ENCODE measurements around the gene FAIM2.

- TF ChIP-seq CTCF (IDR thresholded peaks at IDR 0.05; ENCODE audit: borderline replicate concordance, extremely low read depth, low read length, poor library complexity, severe bottlenecking) (no peak), EZH2 (IDR thresholded peaks at IDR 0.05; ENCODE audit: borderline replicate concordance, low read depth, low read length, severe bottlenecking) (no peak)
These were observed 45.5 kb upstream of the FAIM2 start for GRCh38 chr12:49948866-49949845.
